ENCODE measurements around the gene BBX.
A peak's percentile ranks its signal among the peaks of the same experiment; 100 is the strongest.

BBX gene

DNA sequence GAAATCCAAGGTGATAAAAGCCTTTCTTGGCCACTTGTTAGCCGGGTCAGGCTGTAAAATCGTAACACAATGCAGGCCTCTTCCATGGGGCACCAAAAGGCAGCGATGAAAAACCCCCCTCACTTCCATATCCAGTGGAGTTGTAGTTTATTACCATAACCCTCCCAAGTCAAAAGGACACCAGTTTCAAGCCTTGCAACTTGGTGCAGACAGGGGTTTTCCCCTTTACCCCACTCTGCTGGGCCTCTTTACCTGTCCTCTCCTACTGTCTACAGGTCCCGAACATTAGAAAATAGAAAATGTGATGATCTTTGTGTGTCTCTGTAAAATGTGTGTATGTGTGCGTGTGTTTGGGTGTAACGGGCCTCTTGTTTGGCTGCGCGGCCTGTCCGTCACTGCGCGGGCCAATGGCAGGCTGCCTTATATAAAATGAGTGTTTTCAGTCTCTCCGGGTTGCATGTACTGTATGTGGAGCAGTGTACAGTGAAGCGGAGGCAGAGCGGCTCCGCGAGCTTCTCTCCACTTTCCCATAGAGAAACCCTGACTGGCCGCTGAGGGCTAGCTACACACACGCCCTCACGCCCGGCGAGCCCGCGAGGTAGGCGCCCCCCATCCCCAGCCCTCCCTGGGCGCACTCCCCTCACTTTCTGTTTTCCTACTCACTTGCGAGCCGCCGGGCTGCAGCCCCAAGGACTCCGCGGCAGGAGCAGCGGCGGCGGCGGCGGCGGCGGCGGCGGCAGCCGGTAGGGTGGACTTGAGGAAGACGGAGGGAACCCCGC, at the start of gene BBX:
Gene BBX (plus strand): TSS at position 453 of the 779 bp plus-strand sequence. CDS start 187,499 bp downstream, outside the sequence.
- Histone ChIP-seq H3K27me3 (no peaks in the 10 kb centered on the region), H3K27ac (peak within 1 kb of the TSS; percentile 95 to 96), H3K9me3 (no peaks in the 10 kb centered on the region), H3K36me3 (no peaks in the 10 kb centered on the region), H3K4me1 (peaks cover 0 to 21% (median 8%) of the 10 kb centered on the region in 4 donors), H3K4me3 (peak within 1 kb of the TSS; percentile 68 to 97)
- TF ChIP-seq, protein P1, sequence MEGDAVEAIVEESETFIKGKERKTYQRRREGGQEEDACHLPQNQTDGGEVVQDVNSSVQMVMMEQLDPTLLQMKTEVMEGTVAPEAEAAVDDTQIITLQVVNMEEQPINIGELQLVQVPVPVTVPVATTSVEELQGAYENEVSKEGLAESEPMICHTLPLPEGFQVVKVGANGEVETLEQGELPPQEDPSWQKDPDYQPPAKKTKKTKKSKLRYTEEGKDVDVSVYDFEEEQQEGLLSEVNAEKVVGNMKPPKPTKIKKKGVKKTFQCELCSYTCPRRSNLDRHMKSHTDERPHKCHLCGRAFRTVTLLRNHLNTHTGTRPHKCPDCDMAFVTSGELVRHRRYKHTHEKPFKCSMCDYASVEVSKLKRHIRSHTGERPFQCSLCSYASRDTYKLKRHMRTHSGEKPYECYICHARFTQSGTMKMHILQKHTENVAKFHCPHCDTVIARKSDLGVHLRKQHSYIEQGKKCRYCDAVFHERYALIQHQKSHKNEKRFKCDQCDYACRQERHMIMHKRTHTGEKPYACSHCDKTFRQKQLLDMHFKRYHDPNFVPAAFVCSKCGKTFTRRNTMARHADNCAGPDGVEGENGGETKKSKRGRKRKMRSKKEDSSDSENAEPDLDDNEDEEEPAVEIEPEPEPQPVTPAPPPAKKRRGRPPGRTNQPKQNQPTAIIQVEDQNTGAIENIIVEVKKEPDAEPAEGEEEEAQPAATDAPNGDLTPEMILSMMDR (IDR thresholded peaks at IDR 0.05): no peak
- peak; percentile 94 to 98 for DNase-seq
- intact Hi-C loops (cut with DNase I; ENCODE audit: low total_unique reads): loop anchor here (10.0 kb wide), 1 partner anchor 248 kb away; no protein-coding TSS in a partner anchor

DNA sequence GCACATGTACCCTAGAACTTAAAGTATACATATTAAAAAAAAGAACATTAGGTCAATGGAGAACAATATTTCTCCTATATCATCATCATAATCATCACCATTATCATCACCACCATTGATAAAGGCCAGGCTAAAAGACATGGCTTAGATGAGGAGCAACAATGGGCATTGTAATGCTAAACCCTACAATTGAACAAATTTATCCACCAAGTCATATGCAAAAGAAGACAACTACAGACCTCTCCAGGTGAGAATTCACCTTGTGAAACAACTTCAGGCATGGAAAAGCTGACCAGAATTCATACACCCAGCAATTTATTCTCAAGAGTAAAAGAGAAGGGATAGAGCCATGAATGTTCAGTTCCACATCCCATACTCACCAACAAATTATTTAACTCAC, 46.3 kb upstream of the BBX start:
- Histone ChIP-seq H3K27me3 (no peaks in the 10 kb centered on the region), H3K4me3 (no peak overlapping the region), H3K36me3 (no peaks in the 10 kb centered on the region), H3K4me1 (no peaks in the 10 kb centered on the region), H3K9me3 (peaks cover 0 to 7% (median 0%) of the 10 kb centered on the region in 3 donors), H3K27ac (no peak overlapping the region)
- no peak for DNase-seq
- intact Hi-C loops (cut with DNase I; ENCODE audit: low total_unique reads): no loop called here
- TF ChIP-seq, protein P1 (IDR thresholded peaks at IDR 0.05): no peak

DNA sequence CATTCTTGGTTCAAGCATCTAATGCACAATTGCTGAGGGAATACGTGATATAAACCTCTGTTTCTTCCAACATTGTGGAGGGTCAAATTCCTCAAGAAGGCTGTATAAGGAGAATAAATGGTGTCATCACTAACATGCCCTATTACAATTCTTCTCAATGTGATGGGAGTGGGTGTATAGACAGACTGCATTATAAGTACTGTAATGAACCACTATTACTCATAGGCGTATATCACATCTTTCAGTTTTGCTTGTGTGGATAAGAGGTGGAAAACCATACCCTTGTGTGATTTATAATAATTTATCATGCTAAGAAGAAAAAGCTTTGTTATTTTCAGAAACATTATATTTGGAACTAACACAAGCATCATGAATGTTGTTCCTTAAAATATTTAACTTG, 35.3 kb upstream of the BBX start:
- H3K27me3 ChIP-seq: no peaks in the 10 kb centered on the region
- intact Hi-C loops (cut with DNase I; ENCODE audit: low total_unique reads): no loop called here
- TF ChIP-seq, protein P1 (IDR thresholded peaks at IDR 0.05): no peak
- no peaks in the 10 kb centered on the region for H3K36me3 ChIP-seq
- H3K27ac ChIP-seq: no peak overlapping the region
- no peaks in the 10 kb centered on the region for H3K9me3 ChIP-seq
- no peak overlapping the region for H3K4me3 ChIP-seq
- no peak for DNase-seq
- H3K4me1 ChIP-seq: no peaks in the 10 kb centered on the region

DNA sequence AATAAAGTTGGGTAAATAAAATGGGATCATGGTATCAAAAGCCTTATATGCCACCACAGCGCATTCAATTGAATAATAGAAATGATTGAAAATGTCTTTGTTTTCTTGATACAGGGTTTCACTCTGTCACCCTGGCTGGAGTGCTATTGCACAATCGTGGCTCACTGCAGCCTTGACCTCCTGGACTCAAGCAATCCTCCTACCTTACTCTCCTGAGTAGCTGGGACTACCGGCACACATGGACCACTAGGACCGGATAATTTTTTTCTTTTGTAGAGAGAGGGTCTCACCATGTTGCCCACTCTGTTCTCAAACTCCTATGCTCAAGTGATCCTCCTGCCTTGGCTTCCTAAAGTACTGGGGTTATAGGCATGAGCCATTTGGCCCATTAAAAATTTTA, 33.8 kb upstream of the BBX start:
- Histone ChIP-seq H3K27me3 (no peaks in the 10 kb centered on the region), H3K27ac (no peak overlapping the region), H3K9me3 (no peaks in the 10 kb centered on the region), H3K4me1 (no peaks in the 10 kb centered on the region), H3K36me3 (no peaks in the 10 kb centered on the region), H3K4me3 (no peak overlapping the region)
- TF ChIP-seq, protein P1 (IDR thresholded peaks at IDR 0.05): no peak
- DNase-seq: no peak
- intact Hi-C loops (cut with DNase I; ENCODE audit: low total_unique reads): no loop called here

DNA sequence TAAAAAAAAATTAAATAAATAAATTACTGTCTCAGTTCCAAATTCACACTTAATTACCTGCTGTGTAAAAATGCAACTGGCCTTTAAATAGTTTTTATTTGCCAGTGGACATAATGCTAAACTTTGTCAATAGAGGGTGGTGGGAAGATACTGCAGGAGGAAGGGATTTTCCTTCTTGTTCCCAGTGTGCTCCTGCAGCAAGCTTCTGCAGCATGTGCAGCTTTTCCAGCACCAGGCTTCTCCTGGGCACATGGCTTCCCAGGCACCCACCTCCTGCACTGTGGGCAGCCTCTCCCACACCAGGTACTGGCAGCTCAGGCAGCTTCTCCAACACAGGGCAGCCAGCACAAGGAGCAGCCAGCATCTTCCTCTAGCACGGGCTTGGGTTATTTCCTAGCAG, 29.6 kb upstream of the BBX start:
- no peaks in the 10 kb centered on the region for H3K27me3 ChIP-seq
- H3K9me3 ChIP-seq: no peaks in the 10 kb centered on the region
- H3K36me3 ChIP-seq: no peaks in the 10 kb centered on the region
- H3K4me3 ChIP-seq: no peak overlapping the region
- TF ChIP-seq, protein P1 (IDR thresholded peaks at IDR 0.05): no peak
- DNase-seq: no peak
- H3K4me1 ChIP-seq: no peaks in the 10 kb centered on the region
- intact Hi-C loops (cut with DNase I; ENCODE audit: low total_unique reads): no loop called here
- H3K27ac ChIP-seq: no peak overlapping the region

All from tibial artery (tissue), 4 donors.